HCEC 1CT (cell line): ENCODE results near the gene LRRC4C.

Experiments
- DNase-seq: peaks from one replicate; pipeline ENCODE4 v3.0.0-alpha.2; 2017

The LRRC4C gene

GRCh38 chr11:40421208-40421981, 1038.1 kb downstream of the LRRC4C start:
- DNase-seq, result no peak

GRCh38 chr11:40417627-40418026, 1041.8 kb downstream of the LRRC4C start:
- no peak for DNase-seq

GRCh38 chr11:40407355-40407754, 1052.1 kb downstream of the LRRC4C start:
- no peak for DNase-seq

- DNase-seq, result no peak
Measured at GRCh38 chr11:40405614-40406013, 1053.8 kb downstream of the LRRC4C start.

- peak; percentile 47 for DNase-seq
Measured at GRCh38 chr11:40403321-40403720, 1056.1 kb downstream of the LRRC4C start.

- DNase-seq, result no peak
Measured at GRCh38 chr11:40401132-40401853, 1058.2 kb downstream of the LRRC4C start.

GRCh38 chr11:40397141-40397540, 1062.3 kb downstream of the LRRC4C start:
- DNase-seq, result no peak

- DNase-seq, result no peak
Measured at GRCh38 chr11:40393511-40393910, 1065.9 kb downstream of the LRRC4C start.

- DNase-seq, result no peak
Measured at GRCh38 chr11:40391679-40392078, 1067.8 kb downstream of the LRRC4C start.

- DNase-seq, result peak; percentile 75
Measured at GRCh38 chr11:40388097-40388818, 1071.2 kb downstream of the LRRC4C start.

- DNase-seq, result no peak
Measured at GRCh38 chr11:40387240-40387980, 1072.0 kb downstream of the LRRC4C start.

GRCh38 chr11:40384991-40385390, 1074.5 kb downstream of the LRRC4C start:
- peak; percentile 77 for DNase-seq

GRCh38 chr11:40381481-40381880, 1078.0 kb downstream of the LRRC4C start:
- no peak for DNase-seq

- peak; percentile 19 for DNase-seq
Measured at GRCh38 chr11:40380835-40381234, 1078.6 kb downstream of the LRRC4C start.

GRCh38 chr11:40376331-40376730, 1083.1 kb downstream of the LRRC4C start:
- DNase-seq, result peak; percentile 34

- no peak for DNase-seq
Measured at GRCh38 chr11:40370821-40371616, 1088.4 kb downstream of the LRRC4C start.

GRCh38 chr11:40360206-40360798, 1099.2 kb downstream of the LRRC4C start:
- DNase-seq, result no peak

GRCh38 chr11:40354121-40354520, 1105.3 kb downstream of the LRRC4C start:
- DNase-seq, result no peak

- no peak for DNase-seq
Measured at GRCh38 chr11:40340911-40341310, 1118.5 kb downstream of the LRRC4C start.

- peak; percentile 60 for DNase-seq
Measured at GRCh38 chr11:40338739-40339138, 1120.7 kb downstream of the LRRC4C start.

- no peak for DNase-seq
Measured at GRCh38 chr11:40338062-40338461, 1121.4 kb downstream of the LRRC4C start.

GRCh38 chr11:40337118-40337517, 1122.3 kb downstream of the LRRC4C start:
- DNase-seq, result peak; percentile 16
